Stimulated activated memory B cell treated with anti-CD40 and anti-IgM and Interleukin-4, amounts not matched to agents 10 μg/mL and 1 μg/mL and 100 μg/mL, for 72 hours (primary cell): ENCODE data around the gene MAGI2.

Experiments
- ATAC-seq: fragments of 150-1000 bp; cut with Tn5 transposase; 2 replicates; pipeline ENCODE4 v1.10.0; 2021
- H3K27ac Mint-ChIP-seq: one replicate; pipeline ENCODE4 v1.8.0; 2022; ENCODE audit warnings: mild to moderate bottlenecking, mixed read lengths
- H3K27me3 Mint-ChIP-seq: one replicate; pipeline ENCODE4 v1.8.0; 2022; ENCODE audit warnings: mixed read lengths
- H3K36me3 Mint-ChIP-seq: one replicate; pipeline ENCODE4 v1.8.0; 2022; ENCODE audit warnings: mixed read lengths
- H3K4me1 Mint-ChIP-seq: one replicate; pipeline ENCODE4 v1.8.0; 2022; ENCODE audit warnings: mixed read lengths
- H3K4me3 Mint-ChIP-seq: one replicate; pipeline ENCODE4 v1.8.0; 2022; ENCODE audit warnings: mild to moderate bottlenecking, moderate library complexity, mixed read lengths
- H3K9me3 Mint-ChIP-seq: one replicate; pipeline ENCODE4 v1.8.0; 2022; ENCODE audit warnings: mixed read lengths

MAGI2 gene

GRCh38 chr7:79165225-79165624, 288.2 kb downstream of the MAGI2 start:
- Mint-ChIP-seq H3K9me3 (peaks cover 2% of the 10 kb centered on the region), H3K4me3 (no peak overlapping the region), H3K36me3 (no peaks in the 10 kb centered on the region), H3K27me3 (no peaks in the 10 kb centered on the region), H3K4me1 (no peaks in the 10 kb centered on the region), H3K27ac (no peak overlapping the region)
- ATAC-seq, result no peak

DNA sequence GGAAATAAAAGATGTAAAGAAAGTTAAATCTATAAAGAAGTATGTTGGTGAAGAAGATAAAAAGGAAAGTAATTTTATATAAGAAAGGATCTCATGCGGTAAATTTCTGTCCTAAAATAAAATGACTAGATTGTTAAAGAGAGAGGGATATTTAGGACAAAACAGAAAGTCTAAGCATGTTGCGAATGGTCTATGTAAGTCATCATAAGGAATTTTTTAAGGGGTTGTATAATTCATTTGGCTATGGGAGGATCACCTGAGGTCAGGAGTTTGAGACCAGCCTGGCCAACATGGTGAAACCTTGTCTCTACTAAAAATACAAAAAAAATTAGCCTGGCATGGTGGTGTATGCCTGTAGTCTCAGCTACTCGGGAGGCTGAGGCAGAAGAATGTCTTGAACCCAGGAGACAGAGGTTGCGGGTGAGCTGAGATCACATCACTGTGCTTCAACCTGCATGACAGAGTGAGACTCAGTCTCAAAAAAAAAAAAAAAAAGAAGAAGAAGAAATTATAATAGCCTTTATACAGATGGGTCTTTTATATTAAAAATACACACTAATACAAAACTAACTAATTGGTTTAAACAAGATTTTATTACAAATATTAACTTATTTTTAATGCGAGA, 294.3 kb downstream of the MAGI2 start:
- Mint-ChIP-seq H3K9me3 (no peaks in the 10 kb centered on the region), H3K4me1 (no peaks in the 10 kb centered on the region), H3K36me3 (no peaks in the 10 kb centered on the region), H3K4me3 (no peak overlapping the region), H3K27me3 (no peaks in the 10 kb centered on the region), H3K27ac (no peak overlapping the region)
- ATAC-seq, result no peak

DNA sequence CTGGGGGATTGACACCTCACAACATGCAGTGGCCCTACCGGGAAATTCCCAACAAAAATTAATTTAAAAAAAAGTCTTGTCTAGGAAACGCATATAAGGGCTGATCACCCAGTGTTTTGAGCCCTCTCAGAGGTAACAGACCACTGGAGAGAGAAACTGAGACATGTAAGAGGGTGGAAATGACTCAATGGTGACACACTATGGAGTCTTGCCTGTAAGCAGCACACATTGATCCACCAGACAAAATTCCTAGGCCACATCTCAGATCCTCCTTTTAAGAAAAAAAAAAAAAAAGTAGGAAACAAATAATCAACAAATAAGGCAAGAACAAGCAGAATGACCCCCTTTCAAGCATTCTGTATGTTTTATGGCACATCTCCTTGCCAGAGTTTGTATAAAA, 296.2 kb downstream of the MAGI2 start:
- ATAC-seq, result no peak
- H3K27ac Mint-ChIP-seq, result no peak overlapping the region
- no peaks in the 10 kb centered on the region for H3K36me3 Mint-ChIP-seq
- no peaks in the 10 kb centered on the region for H3K4me1 Mint-ChIP-seq
- H3K9me3 Mint-ChIP-seq, result no peaks in the 10 kb centered on the region
- no peaks in the 10 kb centered on the region for H3K27me3 Mint-ChIP-seq
- no peak overlapping the region for H3K4me3 Mint-ChIP-seq

DNA sequence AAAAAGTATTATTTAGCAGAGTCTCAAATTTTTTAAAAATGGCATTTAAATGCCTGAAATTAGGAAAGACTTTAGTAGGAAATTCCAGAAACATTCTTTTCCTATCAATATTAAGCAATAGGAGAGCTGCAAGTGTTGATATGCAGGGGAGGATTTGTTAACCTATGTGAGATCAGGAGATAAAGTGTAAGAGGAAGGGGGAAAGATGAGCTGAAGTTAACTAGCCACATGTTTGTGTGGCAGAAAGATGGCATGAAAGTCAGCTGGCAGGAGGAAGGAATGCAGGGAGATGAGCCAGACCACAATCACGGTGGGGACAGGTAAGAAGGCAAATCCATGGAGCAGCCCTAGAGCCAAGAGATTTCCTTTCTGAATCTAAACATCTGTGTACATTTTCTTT, 303.6 kb downstream of the MAGI2 start:
- Mint-ChIP-seq H3K4me1 (no peaks in the 10 kb centered on the region), H3K9me3 (peaks cover 2% of the 10 kb centered on the region), H3K27ac (no peak overlapping the region), H3K4me3 (no peak overlapping the region), H3K36me3 (no peaks in the 10 kb centered on the region), H3K27me3 (no peaks in the 10 kb centered on the region)
- ATAC-seq, result no peak

DNA sequence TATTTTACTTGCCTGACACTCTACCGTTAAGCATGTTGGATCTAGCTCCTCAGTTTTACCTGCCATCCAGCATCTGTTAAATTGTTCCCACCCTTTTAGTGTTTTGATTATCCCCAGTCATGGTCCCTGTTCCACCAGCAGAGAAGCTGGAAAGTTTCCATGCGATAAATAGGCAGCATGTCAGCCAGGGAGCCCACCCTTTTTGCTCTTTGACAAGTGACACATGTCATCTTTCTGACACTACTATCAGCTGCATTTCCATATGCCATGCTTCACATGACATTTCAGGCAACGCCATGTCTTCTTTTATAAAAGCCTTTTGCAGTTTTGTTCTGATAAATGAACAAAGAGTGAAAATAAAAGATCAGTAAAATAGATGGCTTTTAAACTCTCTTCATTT, 310.8 kb downstream of the MAGI2 start:
- H3K27me3 Mint-ChIP-seq, result no peaks in the 10 kb centered on the region
- no peaks in the 10 kb centered on the region for H3K36me3 Mint-ChIP-seq
- ATAC-seq, result no peak
- H3K27ac Mint-ChIP-seq, result no peak overlapping the region
- H3K4me3 Mint-ChIP-seq, result no peak overlapping the region
- no peaks in the 10 kb centered on the region for H3K4me1 Mint-ChIP-seq
- no peaks in the 10 kb centered on the region for H3K9me3 Mint-ChIP-seq

GRCh38 chr7:79141252-79141651, 312.2 kb downstream of the MAGI2 start:
- H3K27me3 Mint-ChIP-seq, result no peaks in the 10 kb centered on the region
- H3K9me3 Mint-ChIP-seq, result no peaks in the 10 kb centered on the region
- H3K4me1 Mint-ChIP-seq, result no peaks in the 10 kb centered on the region
- ATAC-seq, result no peak
- no peak overlapping the region for H3K4me3 Mint-ChIP-seq
- H3K36me3 Mint-ChIP-seq, result no peaks in the 10 kb centered on the region
- H3K27ac Mint-ChIP-seq, result no peak overlapping the region

- H3K27ac Mint-ChIP-seq, result no peak overlapping the region
- no peaks in the 10 kb centered on the region for H3K27me3 Mint-ChIP-seq
- no peak overlapping the region for H3K4me3 Mint-ChIP-seq
- no peaks in the 10 kb centered on the region for H3K9me3 Mint-ChIP-seq
- no peak for ATAC-seq
- H3K36me3 Mint-ChIP-seq, result no peaks in the 10 kb centered on the region
- H3K4me1 Mint-ChIP-seq, result no peaks in the 10 kb centered on the region
Measured at GRCh38 chr7:79137942-79138341, 315.5 kb downstream of the MAGI2 start.

- no peaks in the 10 kb centered on the region for H3K36me3 Mint-ChIP-seq
- ATAC-seq, result no peak
- no peak overlapping the region for H3K4me3 Mint-ChIP-seq
- H3K27me3 Mint-ChIP-seq, result no peaks in the 10 kb centered on the region
- no peaks in the 10 kb centered on the region for H3K4me1 Mint-ChIP-seq
- no peak overlapping the region for H3K27ac Mint-ChIP-seq
- peaks cover 3% of the 10 kb centered on the region for H3K9me3 Mint-ChIP-seq
Measured at GRCh38 chr7:79132844-79133451, 320.5 kb downstream of the MAGI2 start.

DNA sequence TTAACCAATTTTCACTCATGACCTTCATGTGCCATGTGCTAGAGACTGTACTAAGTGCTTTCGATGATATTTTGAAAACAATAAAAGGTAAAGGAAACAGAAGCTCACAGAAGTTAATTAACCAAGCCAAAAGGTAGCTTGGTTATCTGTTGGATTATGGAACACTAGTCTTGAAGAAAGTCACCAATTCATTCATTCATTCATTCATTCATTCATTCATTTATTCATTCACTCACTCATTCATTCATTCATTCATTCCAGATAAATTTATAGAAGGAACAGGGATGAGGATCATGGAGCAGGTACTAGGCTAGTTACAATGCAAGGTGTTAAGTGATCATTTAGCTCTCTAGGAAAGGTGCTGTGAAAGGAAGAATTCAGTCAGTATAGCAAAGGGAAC, 322.8 kb downstream of the MAGI2 start:
- no peaks in the 10 kb centered on the region for H3K36me3 Mint-ChIP-seq
- no peak overlapping the region for H3K4me3 Mint-ChIP-seq
- no peak overlapping the region for H3K27ac Mint-ChIP-seq
- no peaks in the 10 kb centered on the region for H3K4me1 Mint-ChIP-seq
- H3K27me3 Mint-ChIP-seq, result no peaks in the 10 kb centered on the region
- no peak for ATAC-seq
- H3K9me3 Mint-ChIP-seq, result peaks cover 5% of the 10 kb centered on the region

DNA sequence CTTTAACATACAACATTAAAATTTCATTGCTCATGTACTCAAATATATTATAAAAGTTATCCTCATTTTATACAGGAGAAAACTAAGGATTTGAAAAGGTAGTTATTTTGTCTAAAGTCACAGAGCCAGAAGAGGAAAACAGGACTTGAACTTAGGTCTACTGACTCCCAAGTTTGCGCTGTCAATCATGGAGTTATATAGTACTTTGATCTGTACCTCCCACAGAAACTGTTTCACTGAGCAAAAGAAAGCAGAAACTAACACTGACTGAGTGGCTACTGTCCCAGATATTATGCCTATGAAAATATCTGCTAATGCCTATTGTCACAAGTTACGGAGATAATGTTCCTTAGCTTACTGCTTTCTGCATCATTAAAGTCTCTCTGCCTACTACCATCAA, 329.1 kb downstream of the MAGI2 start:
- H3K27me3 Mint-ChIP-seq, result no peaks in the 10 kb centered on the region
- H3K4me3 Mint-ChIP-seq, result no peak overlapping the region
- H3K9me3 Mint-ChIP-seq, result peaks cover 5% of the 10 kb centered on the region
- H3K4me1 Mint-ChIP-seq, result no peaks in the 10 kb centered on the region
- ATAC-seq, result no peak
- no peaks in the 10 kb centered on the region for H3K36me3 Mint-ChIP-seq
- no peak overlapping the region for H3K27ac Mint-ChIP-seq

- Mint-ChIP-seq H3K36me3 (no peaks in the 10 kb centered on the region), H3K27ac (no peak overlapping the region), H3K4me3 (no peak overlapping the region), H3K27me3 (no peaks in the 10 kb centered on the region), H3K4me1 (no peaks in the 10 kb centered on the region), H3K9me3 (no peaks in the 10 kb centered on the region)
- ATAC-seq, result no peak
Measured at GRCh38 chr7:79118143-79118542, 335.3 kb downstream of the MAGI2 start.

GRCh38 chr7:79096361-79096805, 357.1 kb downstream of the MAGI2 start:
- Mint-ChIP-seq H3K4me3 (no peak overlapping the region), H3K4me1 (no peaks in the 10 kb centered on the region), H3K36me3 (no peaks in the 10 kb centered on the region), H3K27me3 (no peaks in the 10 kb centered on the region), H3K9me3 (peaks cover 2% of the 10 kb centered on the region), H3K27ac (no peak overlapping the region)
- ATAC-seq, result no peak

DNA sequence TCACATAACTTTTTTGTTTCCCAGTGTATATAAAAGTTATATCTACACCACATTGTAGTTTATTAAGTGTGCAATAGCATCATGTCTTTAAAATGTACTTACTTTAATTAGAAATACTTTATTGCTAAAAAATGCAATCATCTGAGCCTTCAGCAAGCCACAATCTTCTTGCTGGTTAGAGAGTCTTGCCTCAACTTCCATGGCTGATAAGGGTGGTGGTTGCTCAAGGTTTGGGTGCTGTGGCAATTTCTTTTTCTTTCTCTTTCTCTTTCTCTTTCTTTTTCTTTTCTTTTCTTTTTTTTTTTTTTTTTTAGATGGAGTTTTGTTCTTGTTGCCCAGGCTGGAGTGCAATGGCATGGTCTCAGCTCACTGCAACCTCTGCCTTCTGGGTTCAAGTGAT, 360.0 kb downstream of the MAGI2 start:
- Mint-ChIP-seq H3K4me1 (no peaks in the 10 kb centered on the region), H3K27ac (no peak overlapping the region), H3K9me3 (no peaks in the 10 kb centered on the region), H3K27me3 (no peaks in the 10 kb centered on the region), H3K36me3 (no peaks in the 10 kb centered on the region), H3K4me3 (no peak overlapping the region)
- ATAC-seq, result no peak

DNA sequence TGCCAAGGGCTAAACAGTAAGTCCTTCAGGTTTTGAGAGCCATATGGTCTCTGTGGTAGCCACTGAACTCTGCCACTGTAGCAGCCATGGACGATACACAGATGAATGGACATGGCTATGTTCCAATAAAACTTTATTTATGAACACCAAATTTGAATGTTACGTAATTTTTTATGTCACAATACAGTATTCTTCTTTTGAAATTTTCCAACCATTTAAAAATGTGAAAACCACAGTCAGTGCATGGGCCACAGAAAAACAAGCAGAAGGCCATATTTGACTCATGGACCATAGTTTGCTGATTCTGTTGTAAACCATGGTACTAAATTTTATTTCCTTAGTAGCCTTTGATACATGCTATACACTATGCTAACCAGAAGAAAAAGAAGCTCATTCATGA, 361.8 kb downstream of the MAGI2 start:
- no peak for ATAC-seq
- Mint-ChIP-seq H3K4me3 (no peak overlapping the region), H3K9me3 (no peaks in the 10 kb centered on the region), H3K4me1 (no peaks in the 10 kb centered on the region), H3K27ac (no peak overlapping the region), H3K36me3 (no peaks in the 10 kb centered on the region), H3K27me3 (no peaks in the 10 kb centered on the region)

DNA sequence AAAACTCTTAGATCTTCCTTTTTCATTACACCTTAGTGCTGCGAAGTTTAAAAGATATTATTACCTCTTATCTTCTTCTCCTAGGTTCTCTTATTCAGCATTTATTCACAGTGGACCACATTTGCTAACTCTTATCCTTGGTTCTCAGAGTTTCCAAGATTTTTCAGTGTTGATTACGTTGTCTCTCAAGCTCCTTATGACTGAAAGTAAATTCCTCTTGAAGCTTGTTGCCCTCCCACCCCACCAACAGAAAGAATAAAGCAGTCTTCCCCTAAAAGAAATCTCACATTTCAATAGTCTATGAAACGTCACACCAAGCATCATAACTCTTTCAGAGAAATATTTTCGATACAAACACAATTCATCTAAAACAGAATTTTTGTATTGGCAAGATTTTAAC, 362.5 kb downstream of the MAGI2 start:
- H3K4me1 Mint-ChIP-seq, result no peaks in the 10 kb centered on the region
- no peak for ATAC-seq
- no peak overlapping the region for H3K4me3 Mint-ChIP-seq
- no peak overlapping the region for H3K27ac Mint-ChIP-seq
- no peaks in the 10 kb centered on the region for H3K36me3 Mint-ChIP-seq
- no peaks in the 10 kb centered on the region for H3K27me3 Mint-ChIP-seq
- H3K9me3 Mint-ChIP-seq, result no peaks in the 10 kb centered on the region

DNA sequence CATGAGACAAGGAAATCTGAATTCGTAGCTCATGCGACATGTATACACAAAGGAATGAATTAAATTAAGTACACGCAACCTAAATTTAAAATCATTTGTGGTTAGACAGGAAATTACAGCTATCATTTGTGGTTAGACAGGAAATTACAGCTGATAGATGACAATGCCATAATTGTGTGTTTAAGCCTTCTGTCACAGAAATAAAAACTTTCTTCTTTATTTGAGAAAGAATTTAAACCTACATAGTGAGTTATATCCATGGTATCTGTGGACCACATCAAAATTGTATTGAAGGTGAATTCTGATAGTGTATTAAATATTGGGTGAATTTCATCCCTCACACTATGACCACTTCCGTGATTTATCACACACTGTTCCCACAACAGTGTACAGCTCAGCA, 362.9 kb downstream of the MAGI2 start:
- Mint-ChIP-seq H3K9me3 (no peaks in the 10 kb centered on the region), H3K4me1 (no peaks in the 10 kb centered on the region), H3K4me3 (no peak overlapping the region), H3K27me3 (no peaks in the 10 kb centered on the region), H3K27ac (no peak overlapping the region), H3K36me3 (no peaks in the 10 kb centered on the region)
- no peak for ATAC-seq
